IgD-negative memory B cell (primary cell): ENCODE results near the gene OR5I1. TPM values are rescaled to one million over a fixed set of nuclear protein-coding genes. Genes with fewer than 3 reads are reported as not detected.
"Not testable (repeated sequence)": the region's sequence is repeated elsewhere in the genome, so short reads cannot be mapped to it uniquely, and the experiment has no call there.

ENCODE experiments used
- H3K27ac Mint-ChIP-seq, 3 donors: one replicate each; pipeline ENCODE4 v1.8.0; 2020 to 2022; ENCODE audit warnings: mild to moderate bottlenecking in 3 of 3, mixed read lengths in 3 of 3, moderate library complexity in 1 of 3
- H3K27me3 Mint-ChIP-seq: one replicate; pipeline ENCODE4 v1.8.0; 2021; ENCODE audit warnings: mixed read lengths
- H3K36me3 Mint-ChIP-seq: one replicate; pipeline ENCODE4 v1.8.0; 2020; ENCODE audit warnings: mild to moderate bottlenecking, mixed read lengths
- H3K4me1 Mint-ChIP-seq, 3 donors: one replicate each; pipeline ENCODE4 v1.8.0; 2020 to 2022; ENCODE audit warnings: mixed read lengths in 3 of 3, mild to moderate bottlenecking in 1 of 3
- H3K4me3 Mint-ChIP-seq, 4 donors: one replicate each; pipeline ENCODE4 v1.8.0; 2020 to 2022; ENCODE audit warnings: mild to moderate bottlenecking in 4 of 4, mixed read lengths in 4 of 4, moderate library complexity in 3 of 4
- H3K9me3 Mint-ChIP-seq, 3 donors: one replicate each; pipeline ENCODE4 v1.8.0; 2020 to 2021; ENCODE audit warnings: mixed read lengths in 3 of 3, mild to moderate bottlenecking in 1 of 3
- polyA plus RNA-seq: library from polyadenylated mRNA; unstranded; fragments of 300-500 nt; fragmentation: Illumina TruSeq; gene quantifications from one replicate; pipeline ENCODE4 v1.2.3, GENCODE V29; 2021

Gene OR5I1
- polyA plus RNA-seq, result not detected

GRCh38 chr11:55936300-55936699 is at the start of gene OR5I1:
TSS of gene OR5I1 (minus strand) at chr11:55936400. CDS start at chr11:55936400, 0 bp downstream.
- no peaks in the 10 kb centered on the region for H3K27me3 Mint-ChIP-seq
- peaks cover 0 to 4% (median 0%) of the 10 kb centered on the region in 3 donors for H3K9me3 Mint-ChIP-seq
- H3K4me1 Mint-ChIP-seq, result no peaks in the 10 kb centered on the region
- no peak within 1 kb of the TSS for H3K27ac Mint-ChIP-seq
- no peak within 1 kb of the TSS for H3K4me3 Mint-ChIP-seq
- H3K36me3 Mint-ChIP-seq, result no peaks in the 10 kb centered on the region

- H3K27me3 Mint-ChIP-seq, result no peaks in the 10 kb centered on the region
- H3K36me3 Mint-ChIP-seq, result no peaks in the 10 kb centered on the region
- no peak overlapping the region for H3K4me3 Mint-ChIP-seq
- peaks cover 0 to 11% (median 5%) of the 10 kb centered on the region in 3 donors for H3K9me3 Mint-ChIP-seq
- peaks cover 0 to 2% (median 0%) of the 10 kb centered on the region in 3 donors for H3K4me1 Mint-ChIP-seq
- H3K27ac Mint-ChIP-seq, result no peak overlapping the region
Measured at GRCh38 chr11:55970935-55971334, 34.7 kb upstream of the OR5I1 start.

GRCh38 chr11:55969845-55970244 is 33.6 kb upstream of the OR5I1 start, which contains the start of gene OR10AG1:
TSS of gene OR10AG1 (minus strand) at chr11:55969945. CDS start at chr11:55969907, 38 bp downstream.
- H3K9me3 Mint-ChIP-seq, result peaks cover 0 to 11% (median 5%) of the 10 kb centered on the region in 3 donors
- H3K27me3 Mint-ChIP-seq, result no peaks in the 10 kb centered on the region
- no peaks in the 10 kb centered on the region for H3K36me3 Mint-ChIP-seq
- H3K27ac Mint-ChIP-seq, result no peak within 1 kb of the TSS
- H3K4me3 Mint-ChIP-seq, result no peak within 1 kb of the TSS
- H3K4me1 Mint-ChIP-seq, result peaks cover 0 to 2% (median 0%) of the 10 kb centered on the region in 3 donors

GRCh38 chr11:55967914-55968313 is 31.7 kb upstream of the OR5I1 start:
- no peaks in the 10 kb centered on the region for H3K27me3 Mint-ChIP-seq
- H3K27ac Mint-ChIP-seq, result no peak overlapping the region
- peaks cover 0 to 2% (median 0%) of the 10 kb centered on the region in 3 donors for H3K4me1 Mint-ChIP-seq
- peaks cover 0 to 11% (median 5%) of the 10 kb centered on the region in 3 donors for H3K9me3 Mint-ChIP-seq
- H3K36me3 Mint-ChIP-seq, result no peaks in the 10 kb centered on the region
- no peak overlapping the region for H3K4me3 Mint-ChIP-seq

- Mint-ChIP-seq H3K4me1 (peaks cover 0 to 2% (median 0%) of the 10 kb centered on the region in 3 donors), H3K27ac (no peak overlapping the region), H3K9me3 (no peaks in the 10 kb centered on the region), H3K27me3 (no peaks in the 10 kb centered on the region), H3K4me3 (no peak overlapping the region), H3K36me3 (no peaks in the 10 kb centered on the region)
Measured at GRCh38 chr11:55966391-55966790, 30.2 kb upstream of the OR5I1 start.

GRCh38 chr11:55956521-55956920 is 20.3 kb upstream of the OR5I1 start:
- peak overlapping the region in 1 of 3 donors; percentile 83 for H3K27ac Mint-ChIP-seq
- H3K9me3 Mint-ChIP-seq, result peaks cover 0 to 8% (median 3%) of the 10 kb centered on the region in 3 donors
- no peaks in the 10 kb centered on the region for H3K36me3 Mint-ChIP-seq
- no peaks in the 10 kb centered on the region for H3K27me3 Mint-ChIP-seq
- H3K4me3 Mint-ChIP-seq, result no peak overlapping the region
- no peaks in the 10 kb centered on the region for H3K4me1 Mint-ChIP-seq

GRCh38 chr11:55949330-55949729 is 13.1 kb upstream of the OR5I1 start:
- Mint-ChIP-seq H3K27me3 (no peaks in the 10 kb centered on the region), H3K4me3 (no peak overlapping the region), H3K27ac (no peak overlapping the region), H3K4me1 (no peaks in the 10 kb centered on the region), H3K36me3 (no peaks in the 10 kb centered on the region), H3K9me3 (peaks cover 1 to 12% (median 3%) of the 10 kb centered on the region in 3 donors)

GRCh38 chr11:55942785-55943392 is 6.7 kb upstream of the OR5I1 start:
- Mint-ChIP-seq H3K36me3 (no peaks in the 10 kb centered on the region), H3K9me3 (peaks cover 0 to 4% (median 1%) of the 10 kb centered on the region in 3 donors), H3K4me3 (no peak overlapping the region)

GRCh38 chr11:55920537-55920936 is 15.7 kb downstream of the OR5I1 start:
- no peaks in the 10 kb centered on the region for H3K4me1 Mint-ChIP-seq
- H3K9me3 Mint-ChIP-seq, result peaks cover 2 to 11% (median 6%) of the 10 kb centered on the region in 3 donors
- no peak overlapping the region for H3K27ac Mint-ChIP-seq
- no peak overlapping the region for H3K4me3 Mint-ChIP-seq
- H3K27me3 Mint-ChIP-seq, result no peaks in the 10 kb centered on the region
- H3K36me3 Mint-ChIP-seq, result no peaks in the 10 kb centered on the region

More at GRCh38 chr11:55942785-55943392, 6.7 kb upstream of the OR5I1 start:
- H3K27me3 Mint-ChIP-seq, result no peaks in the 10 kb centered on the region
- H3K4me1 Mint-ChIP-seq, result no peaks in the 10 kb centered on the region
- H3K27ac Mint-ChIP-seq, result no peak overlapping the region

GRCh38 chr11:55914482-55914881 is 21.7 kb downstream of the OR5I1 start, which contains the start of gene OR5W2:
TSS of gene OR5W2 (minus strand) at chr11:55914582. CDS start at chr11:55914582, 0 bp downstream.
- Mint-ChIP-seq H3K4me1 (no peaks in the 10 kb centered on the region), H3K36me3 (no peaks in the 10 kb centered on the region), H3K27ac (peak within 1 kb of the TSS in 1 of 3 donors; percentile 69), H3K27me3 (no peaks in the 10 kb centered on the region), H3K4me3 (no peak within 1 kb of the TSS), H3K9me3 (peaks cover 0 to 16% (median 0%) of the 10 kb centered on the region in 3 donors)

- Mint-ChIP-seq H3K4me3 (no peak overlapping the region), H3K27me3 (no peaks in the 10 kb centered on the region), H3K4me1 (no peaks in the 10 kb centered on the region), H3K27ac (no peak overlapping the region), H3K9me3 (peaks cover 2 to 17% (median 4%) of the 10 kb centered on the region in 3 donors), H3K36me3 (no peaks in the 10 kb centered on the region)
Measured at GRCh38 chr11:55902308-55902707, 33.9 kb downstream of the OR5I1 start.

- no peak overlapping the region for H3K4me3 Mint-ChIP-seq
- H3K4me1 Mint-ChIP-seq, result no peaks in the 10 kb centered on the region
Measured at GRCh38 chr11:55895216-55895615, 41.0 kb downstream of the OR5I1 start.

GRCh38 chr11:55885481-55885880 is 50.7 kb downstream of the OR5I1 start:
- not testable (repeated sequence) for H3K4me3 Mint-ChIP-seq, H3K27ac Mint-ChIP-seq, H3K4me1 Mint-ChIP-seq

More at GRCh38 chr11:55895216-55895615, 41.0 kb downstream of the OR5I1 start:
- H3K9me3 Mint-ChIP-seq, result peaks cover 0 to 13% (median 6%) of the 10 kb centered on the region in 3 donors
- no peak overlapping the region for H3K27ac Mint-ChIP-seq
- no peaks in the 10 kb centered on the region for H3K36me3 Mint-ChIP-seq
- no peaks in the 10 kb centered on the region for H3K27me3 Mint-ChIP-seq

More at GRCh38 chr11:55885481-55885880, 50.7 kb downstream of the OR5I1 start:
- not testable (repeated sequence) for H3K27me3 Mint-ChIP-seq, H3K9me3 Mint-ChIP-seq, H3K36me3 Mint-ChIP-seq
